H1 (cell line): ENCODE results near the gene PTPRR. TPM values are rescaled to one million over a fixed set of nuclear protein-coding genes. Genes with fewer than 3 reads are reported as not detected.

Experiments used
- CHD7 ChIP-seq: fragments of 300-600 bp; sonication (generic); IDR thresholded peaks from 2 replicates; pipeline ENCODE4 v1.7.1; 2012; ENCODE audit warnings: low read length, moderate library complexity, mild to moderate bottlenecking, inconsistent platforms; ENCODE audit not compliant: insufficient replicate concordance
- SP2 ChIP-seq: IDR thresholded peaks from 2 replicates; pipeline ENCODE4 v1.6.1; 2012; ENCODE audit warnings: mild to moderate bottlenecking, low read length, inconsistent platforms
- polyA plus RNA-seq, 7 experiments: library from polyadenylated mRNA; depleted of rRNA in 3 of 7; stranded (reverse) in 5 of 7; unstranded in 2 of 7; fragments of >200 nt in 5 of 7; fragments of 200-250 nt in 2 of 7; gene quantifications; 1 replicate in 5 of 7; 2 replicates in 1 of 7; 4 replicates in 1 of 7; pipeline versions ENCODE4 v1.2.1 to v1.2.3, GENCODE V29; 2011 to 2013; ENCODE audit warnings: missing spikeins in 2 of 7, mixed read lengths in 2 of 7
- total RNA-seq: library from RNA; stranded (reverse); fragmentation: NEBNext Ultra II Directional; extraction: Animal tissue kit (Norgen Biotek cat#: 25700); gene quantifications from 2 replicates; pipeline ENCODE4 v1.2.1, GENCODE V29; 2021

Gene PTPRR
- total and polyA plus RNA-seq, 2 of the 8 experiments (the other 6 are each of a cell fraction or from before 2014, with no cell fraction given) = 0.07 to 0.35 TPM

GRCh38 chr12:70660002-70660604 is 260.4 kb downstream of the PTPRR start (continued):
- no peak for TF ChIP-seq CHD7
- no peak for TF ChIP-seq SP2
